Naive thymus-derived CD4-positive, alpha-beta T cell (primary cell): ENCODE results near the gene TPBGL. TPM values are rescaled to one million over a fixed set of nuclear protein-coding genes. Genes with fewer than 3 reads are reported as not detected.
A peak's percentile ranks its signal among the peaks of the same experiment; 100 is the strongest.

Experiments
- ATAC-seq: fragments of 150-1000 bp; cut with Tn5 transposase; 2 replicates; pipeline ENCODE4 v1.10.0; 2021; ENCODE audit warnings: mild to moderate bottlenecking, moderate library complexity
- CTCF ChIA-PET: fragments of 350-600 bp; sonication (Branson Sonifier 250); formaldehyde crosslinking; loops from one replicate; lab custom pipeline; 2021; ENCODE audit warnings: antibody characterized with exemption; lab: Charles Lee
- POLR2A ChIA-PET: fragments of 350-600 bp; sonication (Branson Sonifier 250); formaldehyde crosslinking; loops from one replicate; lab custom pipeline; 2021; ENCODE audit warnings: antibody characterized with exemption, inconsistent platforms; lab: Charles Lee
- DNase-seq, 9 donors: peaks; one replicate each; pipeline versions ENCODE4 v3.0.0 to v3.0.0-alpha.2; 2020 to 2022; ENCODE audit warnings: mixed read lengths in 1 of 9
- H3K27ac ChIP-seq: one replicate; pipeline ENCODE4 v1.7.0; 2013; ENCODE audit warnings: mild to moderate bottlenecking, low read depth, low read length, moderate library complexity
- H3K27me3 ChIP-seq, 2 donors: one replicate each; pipeline ENCODE4 v1.7.0; 2013; ENCODE audit warnings: low read length in 2 of 2, mild to moderate bottlenecking in 2 of 2, moderate library complexity in 2 of 2; ENCODE audit not compliant: control insufficient read depth in 2 of 2, insufficient read depth in 2 of 2
- H3K36me3 ChIP-seq, 3 experiments: 1 replicate in 2 of 3; 2 replicates in 1 of 3; pipeline ENCODE4 v1.7.0; 2013; ENCODE audit warnings: low read length in 3 of 3, mild to moderate bottlenecking in 3 of 3, moderate library complexity in 1 of 3; ENCODE audit not compliant: insufficient read depth in 3 of 3, control insufficient read depth in 2 of 3
- H3K4me1 ChIP-seq, 2 donors: one replicate each; pipeline ENCODE4 v1.7.0; 2013; ENCODE audit warnings: low read length in 2 of 2, mild to moderate bottlenecking in 2 of 2, moderate library complexity in 1 of 2; ENCODE audit not compliant: control insufficient read depth in 2 of 2, insufficient read depth in 2 of 2
- H3K4me3 ChIP-seq: 2 replicates; pipeline ENCODE4 v1.7.0; 2013; ENCODE audit warnings: mild to moderate bottlenecking, low read length
- H3K9me3 ChIP-seq, 3 experiments: 1 replicate in 2 of 3; 2 replicates in 1 of 3; pipeline ENCODE4 v1.7.0; 2013; ENCODE audit warnings: low read length in 3 of 3; ENCODE audit not compliant: control insufficient read depth in 2 of 3
- H3K27ac Mint-ChIP-seq, 9 donors: one replicate each; pipeline ENCODE4 v1.8.0; 2020 to 2022; ENCODE audit warnings: mixed read lengths in 9 of 9, mild to moderate bottlenecking in 8 of 9, moderate library complexity in 5 of 9, inconsistent platforms in 2 of 9
- H3K27me3 Mint-ChIP-seq, 5 donors: one replicate each; pipeline ENCODE4 v1.8.0; 2021 to 2022; ENCODE audit warnings: mixed read lengths in 5 of 5, mild to moderate bottlenecking in 1 of 5
- H3K36me3 Mint-ChIP-seq, 5 donors: one replicate each; pipeline ENCODE4 v1.8.0; 2020 to 2022; ENCODE audit warnings: mixed read lengths in 5 of 5, mild to moderate bottlenecking in 3 of 5, inconsistent platforms in 1 of 5
- H3K4me1 Mint-ChIP-seq, 7 donors: one replicate each; pipeline ENCODE4 v1.8.0; 2020 to 2022; ENCODE audit warnings: mixed read lengths in 7 of 7, mild to moderate bottlenecking in 3 of 7, inconsistent platforms in 1 of 7
- H3K4me3 Mint-ChIP-seq, 10 donors: one replicate each; pipeline ENCODE4 v1.8.0; 2020 to 2022; ENCODE audit warnings: mild to moderate bottlenecking in 10 of 10, mixed read lengths in 10 of 10, moderate library complexity in 6 of 10, inconsistent platforms in 2 of 10
- H3K9me3 Mint-ChIP-seq, 11 donors: one replicate each; pipeline ENCODE4 v1.8.0; 2020 to 2022; ENCODE audit warnings: mixed read lengths in 11 of 11, mild to moderate bottlenecking in 4 of 11, inconsistent platforms in 1 of 11, moderate library complexity in 1 of 11
- intact Hi-C, 2 donors: fragments of 100-400 bp; cut with micrococcal nuclease; formaldehyde crosslinking; loops; one replicate each; pipeline ENCODE4 v1.15.1; 2023
- polyA plus RNA-seq, 2 donors: library from polyadenylated mRNA; unstranded; fragments of 300-500 nt; fragmentation: Illumina TruSeq; gene quantifications; one replicate each; pipeline ENCODE4 v1.2.3, GENCODE V29; 2021
- total RNA-seq, 6 experiments: library from RNA in 5 of 6; stranded (reverse) in 5 of 6; gene quantifications; 1 replicate in 5 of 6; 2 replicates in 1 of 6; pipeline ENCODE4 v1.2.3 and lab custom pipeline; 2021 to 2026

Gene TPBGL
- total and polyA plus RNA-seq, 7 experiments from 2014 or later: 0.15 to 0.58 (median 0.31) TPM; not detected in 1

GRCh38 chr11:75277991-75278790, 37.6 kb downstream of the TPBGL start:
- H3K27ac Mint-ChIP-seq: peak overlapping the region in 8 of 9 donors; percentile 91 to 99 (median 98)
- Histone ChIP-seq H3K36me3 (peaks cover 0 to 59% (median 7%) of the 10 kb centered on the region in 3 experiments), H3K27me3 (no peaks in the 10 kb centered on the region), H3K4me3 (no peak overlapping the region), H3K4me1 (peaks cover 42 to 63% of the 10 kb centered on the region in 2 donors), H3K9me3 (no peaks in the 10 kb centered on the region), H3K27ac (peak overlapping the region; percentile 70)
- no peaks in the 10 kb centered on the region for H3K9me3 Mint-ChIP-seq
- DNase-seq (peak in 1 of 9 donors; percentile 4), ATAC-seq (no peak)
- peaks cover 44 to 77% (median 56%) of the 10 kb centered on the region in 7 donors for H3K4me1 Mint-ChIP-seq
- intact Hi-C loops: loop anchor here in 1 of 2 donors (5.0 kb wide), 1 partner anchor 249 kb away; the partner anchor contains the start of gene GDPD5
- ChIA-PET POLR2A (interaction anchor here (0.6 to 8.5 kb wide), 7 partner anchors 10 to 109 kb away, joined by 3 to 119 read pairs (median 22); partner anchors contain the start of gene ARRB1), CTCF (interaction anchor here (2.2 to 14.8 kb wide), 4 partner anchors 52 to 168 kb away, joined by 7 to 416 read pairs (median 138); no protein-coding TSS in a partner anchor)
- H3K4me3 Mint-ChIP-seq: peak overlapping the region in 3 of 10 donors; percentile 49 to 75 (median 63)
- H3K36me3 Mint-ChIP-seq: peaks cover 4 to 25% (median 20%) of the 10 kb centered on the region in 5 donors
- no peaks in the 10 kb centered on the region for H3K27me3 Mint-ChIP-seq

- CTCF ChIA-PET: interaction anchor here (0.7 to 14.8 kb wide), 19 partner anchors 9 to 253 kb away, joined by 3 to 416 read pairs (median 7); partner anchors contain the start of genes GDPD5 and RPS3
- intact Hi-C loops: loop anchor here in 1 of 2 donors (5.0 kb wide), 1 partner anchor 248 kb away; the partner anchor contains the start of gene GDPD5
- ATAC-seq (no peak), DNase-seq (peak in 1 of 9 donors; percentile 3)
- H3K27me3 ChIP-seq: no peaks in the 10 kb centered on the region
- H3K27ac Mint-ChIP-seq: peak overlapping the region; percentile 58 to 99 (median 97)
- H3K36me3 Mint-ChIP-seq: peaks cover 4 to 22% (median 20%) of the 10 kb centered on the region in 5 donors
- H3K4me1 Mint-ChIP-seq: peaks cover 35 to 66% (median 50%) of the 10 kb centered on the region in 7 donors
- H3K27me3 Mint-ChIP-seq: no peaks in the 10 kb centered on the region
- peak overlapping the region; percentile 70 for H3K27ac ChIP-seq
- H3K36me3 ChIP-seq: peaks cover 0 to 61% (median 3%) of the 10 kb centered on the region in 3 experiments
- no peak overlapping the region for H3K4me3 ChIP-seq
- no peaks in the 10 kb centered on the region for H3K9me3 Mint-ChIP-seq
- peaks cover 33 to 52% of the 10 kb centered on the region in 2 donors for H3K4me1 ChIP-seq
- peak overlapping the region in 1 of 10 donors; percentile 49 for H3K4me3 Mint-ChIP-seq
- H3K9me3 ChIP-seq: no peaks in the 10 kb centered on the region
- POLR2A ChIA-PET: interaction anchor here (0.6 to 8.5 kb wide), 7 partner anchors 63 to 136 kb away, joined by 3 to 119 read pairs (median 9); partner anchors contain the start of gene ARRB1
Observed at GRCh38 chr11:75279273-75279672, 38.7 kb downstream of the TPBGL start.

- no peak overlapping the region for H3K4me3 ChIP-seq
- Mint-ChIP-seq H3K27ac (peak overlapping the region; percentile 79 to 99 (median 91)), H3K4me1 (peaks cover 34 to 57% (median 47%) of the 10 kb centered on the region in 7 donors), H3K4me3 (peak overlapping the region in 5 of 10 donors; percentile 16 to 65 (median 60)), H3K36me3 (peaks cover 4 to 21% (median 20%) of the 10 kb centered on the region in 5 donors), H3K27me3 (no peaks in the 10 kb centered on the region), H3K9me3 (no peaks in the 10 kb centered on the region)
- no peak overlapping the region for H3K27ac ChIP-seq
- peak; percentile 56 to 83 (median 69) for DNase-seq
- ChIA-PET POLR2A (interaction anchor here (0.8 to 8.5 kb wide), 7 partner anchors 49 to 137 kb away, joined by 3 to 119 read pairs (median 9); partner anchors contain the start of gene ARRB1), CTCF (interaction anchor here (0.5 to 14.8 kb wide), 26 partner anchors 9 to 258 kb away, joined by 3 to 416 read pairs (median 5); partner anchors contain the start of genes GDPD5 and RPS3)
- peaks cover 27 to 46% of the 10 kb centered on the region in 2 donors for H3K4me1 ChIP-seq
- peaks cover 0 to 67% (median 3%) of the 10 kb centered on the region in 3 experiments for H3K36me3 ChIP-seq
- intact Hi-C loops: loop anchor here (1.0 kb wide), 6 partner anchors 48 to 252 kb away; no protein-coding TSS in a partner anchor
- peak; percentile 78 for ATAC-seq
- no peaks in the 10 kb centered on the region for H3K9me3 ChIP-seq
- H3K27me3 ChIP-seq: no peaks in the 10 kb centered on the region
Observed at GRCh38 chr11:75280227-75280701, 39.7 kb downstream of the TPBGL start.

GRCh38 chr11:75280770-75281468, 40.3 kb downstream of the TPBGL start:
- Histone ChIP-seq H3K36me3 (peaks cover 0 to 74% (median 3%) of the 10 kb centered on the region in 3 experiments), H3K9me3 (no peaks in the 10 kb centered on the region), H3K4me3 (no peak overlapping the region), H3K27me3 (no peaks in the 10 kb centered on the region), H3K27ac (no peak overlapping the region), H3K4me1 (peaks cover 20 to 43% of the 10 kb centered on the region in 2 donors)
- no peak for ATAC-seq
- H3K36me3 Mint-ChIP-seq: peaks cover 4 to 20% (median 18%) of the 10 kb centered on the region in 5 donors
- intact Hi-C loops: loop anchor here (1.0 kb wide), 6 partner anchors 47 to 251 kb away; no protein-coding TSS in a partner anchor
- peak overlapping the region in 8 of 9 donors; percentile 45 to 99 (median 90) for H3K27ac Mint-ChIP-seq
- no peak overlapping the region for H3K4me3 Mint-ChIP-seq
- no peaks in the 10 kb centered on the region for H3K27me3 Mint-ChIP-seq
- ChIA-PET CTCF (interaction anchor here (0.5 to 14.8 kb wide), 23 partner anchors 8 to 258 kb away, joined by 3 to 416 read pairs (median 7); partner anchors contain the start of gene RPS3), POLR2A (interaction anchor here (0.6 to 8.5 kb wide), 7 partner anchors 49 to 107 kb away, joined by 3 to 119 read pairs (median 9); partner anchors contain the start of gene ARRB1)
- no peaks in the 10 kb centered on the region for H3K9me3 Mint-ChIP-seq
- peak in 1 of 9 donors; percentile 8 for DNase-seq
- H3K4me1 Mint-ChIP-seq: peaks cover 29 to 50% (median 42%) of the 10 kb centered on the region in 7 donors

- H3K27ac ChIP-seq: peak overlapping the region; percentile 3
- H3K27ac Mint-ChIP-seq: peak overlapping the region in 6 of 9 donors; percentile 32 to 99 (median 80)
- no peaks in the 10 kb centered on the region for H3K9me3 Mint-ChIP-seq
- H3K4me1 ChIP-seq: peaks cover 14 to 37% of the 10 kb centered on the region in 2 donors
- no peak overlapping the region for H3K4me3 ChIP-seq
- H3K36me3 Mint-ChIP-seq: peaks cover 4 to 20% (median 13%) of the 10 kb centered on the region in 5 donors
- H3K27me3 ChIP-seq: no peaks in the 10 kb centered on the region
- DNase-seq (peak in 1 of 9 donors; percentile 3), ATAC-seq (no peak)
- no peaks in the 10 kb centered on the region for H3K27me3 Mint-ChIP-seq
- H3K4me3 Mint-ChIP-seq: no peak overlapping the region
- peaks cover 24 to 44% (median 35%) of the 10 kb centered on the region in 7 donors for H3K4me1 Mint-ChIP-seq
- ChIA-PET POLR2A (interaction anchor here (2.4 to 8.5 kb wide), 3 partner anchors 61 to 102 kb away, joined by 9 to 119 read pairs (median 84); partner anchors contain the start of gene ARRB1), CTCF (interaction anchor here (0.6 to 14.8 kb wide), 9 partner anchors 11 to 1008 kb away, joined by 3 to 416 read pairs (median 8); no protein-coding TSS in a partner anchor)
- peaks cover 0 to 78% (median 3%) of the 10 kb centered on the region in 3 experiments for H3K36me3 ChIP-seq
- intact Hi-C loops: no loop called here
- no peaks in the 10 kb centered on the region for H3K9me3 ChIP-seq
Observed at GRCh38 chr11:75281469-75282095, 41.0 kb downstream of the TPBGL start.
